Hematopoietic multipotent progenitor cell treated with erythropoietin and hydrocortisone succinate and interleukin-3 and kit ligand, for 6 days (in vitro differentiated cells): ENCODE results near the gene KLHL8.

Experiments used
- DNase-seq: peaks from one replicate; pipeline ENCODE4 v3.0.0-alpha.2; 2015

Gene KLHL8

DNA sequence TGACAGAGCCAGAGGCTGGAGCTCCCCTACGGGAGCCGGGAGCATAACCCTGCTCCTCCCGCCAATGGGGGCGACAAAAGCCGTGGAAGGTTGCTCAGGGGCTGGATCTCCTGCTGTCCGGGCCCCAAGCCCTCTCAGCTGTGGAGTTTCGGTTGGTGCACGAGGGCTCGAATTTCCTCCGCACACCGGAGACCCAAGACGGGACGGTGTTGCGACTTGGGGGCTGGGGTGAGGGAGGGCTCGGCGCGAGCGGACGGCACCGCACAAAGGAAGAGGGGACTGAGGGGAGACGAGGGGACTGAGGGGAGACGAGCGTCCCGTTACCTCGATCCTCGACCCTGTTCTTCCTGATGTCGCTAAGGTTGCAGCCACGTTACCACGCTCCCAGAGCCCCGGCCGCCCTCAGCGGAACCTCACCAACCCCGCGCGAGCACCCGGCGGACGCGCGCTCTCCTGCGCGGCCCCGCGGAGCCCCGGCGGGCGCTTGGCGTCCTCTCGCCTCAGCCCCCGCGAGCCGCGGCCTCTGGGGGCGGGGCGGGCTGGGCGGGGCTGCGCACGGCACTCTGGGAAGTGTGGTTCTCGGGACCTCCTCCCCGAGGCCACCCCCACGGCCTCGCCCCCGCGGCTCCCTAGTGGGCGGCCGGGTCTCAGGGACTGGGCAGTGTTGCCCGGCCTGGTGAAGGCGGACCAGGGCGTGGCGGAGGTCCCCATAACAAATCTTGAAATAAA, at the start of gene KLHL8:
Gene KLHL8, minus strand, starts transcription at position 525 of the 729 bp plus-strand sequence. CDS start 25,079 bp downstream, outside the sequence.
- DNase-seq: peak; percentile 89

- DNase-seq: peak; percentile 67
These were observed 49.7 kb upstream of the KLHL8 start for GRCh38 chr4:87270144-87270543.

GRCh38 chr4:87268411-87268810, 48.0 kb upstream of the KLHL8 start:
- no peak for DNase-seq

- no peak for DNase-seq
These were observed 46.6 kb upstream of the KLHL8 start for GRCh38 chr4:87266986-87267385.

DNA sequence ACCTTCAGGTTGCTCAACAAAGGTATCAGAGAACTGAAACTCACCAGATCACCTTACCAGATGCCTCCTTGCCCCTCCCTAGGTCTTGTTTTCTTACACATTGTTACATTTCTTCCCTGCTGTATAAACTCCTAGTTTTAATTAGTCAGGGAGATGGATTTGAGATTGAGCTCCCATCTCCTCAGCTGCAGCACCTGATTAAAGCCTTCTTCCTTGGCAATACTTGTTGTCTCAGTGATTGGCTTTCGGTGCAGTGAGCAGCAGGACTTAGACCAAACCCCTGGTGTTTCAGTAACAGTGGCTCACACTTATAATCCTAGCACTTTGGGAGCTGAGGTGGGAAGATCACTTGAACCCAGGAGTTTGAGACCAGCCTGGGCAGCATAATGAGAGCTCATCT, 42.5 kb upstream of the KLHL8 start:
- no peak for DNase-seq

GRCh38 chr4:87260477-87260876, 40.1 kb upstream of the KLHL8 start:
- no peak for DNase-seq

- no peak for DNase-seq
These were observed 38.3 kb upstream of the KLHL8 start for GRCh38 chr4:87258677-87259076.

DNA sequence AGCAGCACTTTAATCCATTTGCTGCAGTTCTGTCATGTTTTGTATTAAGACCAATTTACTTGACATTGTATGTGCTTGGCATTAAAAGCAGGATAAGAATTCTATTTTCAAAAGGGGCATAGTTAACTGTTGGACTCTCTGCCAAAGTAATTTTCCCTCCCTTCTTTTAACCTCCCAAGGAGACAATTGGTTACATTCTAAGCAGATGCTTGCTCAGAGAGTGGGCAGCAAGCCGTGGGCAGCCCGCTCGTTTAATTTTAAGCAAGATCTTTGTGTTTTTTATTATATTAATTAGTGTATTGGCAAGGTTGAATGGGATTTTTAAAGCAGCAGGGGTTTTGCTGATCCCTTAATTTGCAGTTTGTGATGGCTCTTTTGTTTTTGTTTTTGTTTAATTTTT, 37.1 kb upstream of the KLHL8 start:
- no peak for DNase-seq

GRCh38 chr4:87255755-87256154, 35.3 kb upstream of the KLHL8 start:
- no peak for DNase-seq

DNA sequence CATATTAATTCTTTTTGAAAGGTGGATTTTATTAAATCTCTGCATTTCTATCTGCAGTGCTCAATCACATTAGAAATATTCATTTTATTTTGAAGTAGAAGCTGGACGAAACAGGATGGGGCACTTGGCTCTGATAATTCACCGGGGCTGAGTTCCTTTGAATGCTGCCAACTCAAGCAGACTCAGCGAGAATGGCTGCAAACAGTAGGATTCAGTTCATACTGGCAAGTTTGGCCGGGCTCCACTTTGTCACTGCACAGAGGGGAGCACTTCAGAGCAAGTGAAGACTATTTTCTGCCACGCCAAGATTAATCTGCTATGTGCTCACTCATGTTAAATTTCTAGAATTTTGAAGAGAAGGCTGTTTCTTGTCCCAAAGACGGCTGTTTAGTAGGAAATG, 30.7 kb upstream of the KLHL8 start:
- no peak for DNase-seq

DNA sequence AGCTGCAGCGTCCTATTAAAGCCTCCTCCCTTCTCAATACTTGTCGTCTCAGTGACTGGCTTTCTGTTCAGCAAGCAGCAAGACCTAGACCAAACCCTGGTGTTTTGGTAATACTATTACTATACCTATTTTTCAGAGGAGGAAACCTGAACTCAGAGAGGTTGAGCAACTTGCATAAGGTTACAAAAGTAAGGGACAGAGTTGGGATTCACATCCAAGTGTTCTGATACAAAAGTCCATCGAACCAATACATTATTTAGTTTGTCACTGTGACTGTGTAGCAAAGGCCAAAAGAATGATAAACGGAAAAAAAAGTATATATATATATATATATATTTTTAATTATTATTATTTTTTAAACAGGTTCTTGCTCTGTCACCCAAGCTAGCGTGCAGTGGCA, 29.9 kb upstream of the KLHL8 start:
- DNase-seq: no peak

DNA sequence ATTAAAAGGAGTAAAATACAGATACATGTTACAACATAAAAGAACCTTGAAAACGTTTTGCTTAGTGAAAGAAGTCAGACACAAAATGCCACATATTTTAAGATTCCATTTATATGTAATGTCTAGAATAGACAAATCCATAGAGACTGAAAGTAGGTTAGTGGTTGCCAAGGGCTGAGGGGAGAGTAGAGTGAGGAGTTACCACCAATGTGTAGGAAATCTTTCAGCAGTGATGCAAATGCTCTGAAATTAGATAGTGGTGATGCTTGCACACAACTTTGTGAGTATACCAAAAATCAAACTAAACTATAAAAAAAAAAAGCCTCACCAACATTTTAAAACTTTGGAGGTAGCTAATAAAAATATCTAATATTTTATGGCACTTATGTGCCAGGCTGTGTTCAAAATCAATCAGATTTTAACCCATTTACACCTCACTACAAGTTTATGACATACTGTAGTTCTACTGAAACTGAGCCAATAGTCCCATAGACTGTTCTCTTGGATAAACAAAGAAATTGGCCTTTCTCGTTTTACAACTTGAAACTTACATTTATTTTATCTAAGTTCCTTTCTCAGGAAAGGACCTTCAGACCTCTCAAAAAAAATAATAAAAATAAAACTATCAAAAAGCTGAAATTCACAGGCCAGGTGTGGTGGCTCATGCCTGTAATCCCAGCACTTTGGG, 29.1 kb upstream of the KLHL8 start:
- DNase-seq: no peak

DNA sequence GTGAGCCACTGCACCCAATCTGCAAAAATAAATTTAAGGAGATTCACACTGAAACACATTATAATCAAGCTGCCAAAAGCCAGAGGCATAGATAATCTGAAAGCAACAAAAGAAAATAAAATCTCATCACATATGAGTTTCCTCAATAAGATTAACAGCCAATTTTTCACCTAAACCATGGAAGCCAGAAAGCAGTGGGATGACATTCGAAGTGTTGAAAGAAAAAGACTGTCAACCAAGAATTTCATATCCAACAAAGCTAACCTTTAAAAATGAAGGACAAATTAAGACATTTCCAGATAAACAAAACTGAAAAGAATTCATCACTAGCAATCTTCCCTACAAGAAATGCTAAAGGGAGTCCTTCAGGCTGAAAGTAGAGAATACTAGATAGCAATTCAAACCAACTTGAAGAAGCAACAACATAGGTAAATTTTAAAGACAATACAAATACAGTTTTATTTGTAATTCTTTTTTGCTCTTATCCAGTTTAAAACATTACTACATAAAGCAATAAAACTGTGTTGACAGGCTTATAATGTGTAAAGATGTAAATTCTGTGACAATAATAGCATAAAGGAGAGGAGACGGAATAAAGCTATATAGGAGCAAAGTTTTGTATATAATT, 23.1 kb upstream of the KLHL8 start:
- peak; percentile 19 for DNase-seq

DNA sequence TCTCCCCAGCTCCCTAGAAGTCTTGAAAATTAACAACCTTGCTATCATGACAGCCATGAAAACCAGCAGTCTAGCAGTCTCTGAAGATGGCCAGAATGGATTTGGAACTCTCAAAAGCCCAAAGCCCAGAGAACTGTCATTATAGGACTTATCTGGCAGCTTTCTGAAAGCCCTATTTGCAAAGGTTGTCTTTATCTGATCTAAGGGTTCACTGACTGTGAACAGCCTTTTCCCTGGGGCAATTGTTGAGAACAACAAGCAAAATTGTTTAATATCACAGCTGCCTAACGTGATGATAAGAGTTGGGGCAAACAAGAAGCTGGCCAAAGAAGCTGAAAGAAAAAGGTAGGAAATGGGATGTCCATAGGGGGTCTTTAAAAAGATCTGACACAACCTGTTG, 20.9 kb upstream of the KLHL8 start:
- no peak for DNase-seq

GRCh38 chr4:87240341-87240740, 19.9 kb upstream of the KLHL8 start:
- no peak for DNase-seq

DNA sequence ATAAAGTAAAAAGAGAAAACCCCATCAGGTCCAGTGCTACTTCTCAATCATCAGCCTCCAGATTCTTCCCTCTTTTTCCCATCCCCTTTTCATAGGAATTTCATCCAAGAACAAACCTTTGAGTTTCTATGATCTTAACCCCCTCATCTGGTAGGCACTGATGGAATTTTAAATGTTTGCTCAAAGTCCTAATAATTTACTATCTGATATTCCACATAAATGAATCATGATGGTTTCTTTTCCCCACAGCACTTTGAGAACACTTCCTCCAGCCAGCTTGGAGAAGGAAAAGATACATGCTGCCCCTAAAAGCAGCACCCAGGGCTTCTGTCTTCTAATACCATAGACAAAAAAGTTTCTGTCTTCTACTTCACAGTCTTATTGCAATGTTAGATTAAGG, 19.4 kb upstream of the KLHL8 start:
- no peak for DNase-seq

GRCh38 chr4:87239194-87239593, 18.8 kb upstream of the KLHL8 start:
- no peak for DNase-seq

DNA sequence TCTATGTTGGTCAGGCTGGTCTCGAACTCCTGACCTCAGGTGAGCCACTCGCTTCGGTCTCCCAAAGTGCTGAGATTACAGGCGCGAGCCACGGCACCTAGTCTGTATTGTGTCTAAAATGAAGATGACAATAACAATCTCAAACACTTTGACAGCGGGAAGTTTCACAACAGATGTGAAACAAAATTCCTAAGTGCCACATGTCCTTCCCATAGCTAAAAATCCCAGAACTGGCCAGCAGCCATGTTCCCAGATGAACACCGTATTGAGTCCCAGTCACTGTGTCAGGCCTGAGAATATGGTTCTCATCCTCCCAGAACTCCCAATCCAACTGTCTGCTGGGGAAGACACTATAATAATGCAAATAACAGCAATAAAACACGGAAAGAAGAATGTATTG, 16.4 kb upstream of the KLHL8 start:
- no peak for DNase-seq

DNA sequence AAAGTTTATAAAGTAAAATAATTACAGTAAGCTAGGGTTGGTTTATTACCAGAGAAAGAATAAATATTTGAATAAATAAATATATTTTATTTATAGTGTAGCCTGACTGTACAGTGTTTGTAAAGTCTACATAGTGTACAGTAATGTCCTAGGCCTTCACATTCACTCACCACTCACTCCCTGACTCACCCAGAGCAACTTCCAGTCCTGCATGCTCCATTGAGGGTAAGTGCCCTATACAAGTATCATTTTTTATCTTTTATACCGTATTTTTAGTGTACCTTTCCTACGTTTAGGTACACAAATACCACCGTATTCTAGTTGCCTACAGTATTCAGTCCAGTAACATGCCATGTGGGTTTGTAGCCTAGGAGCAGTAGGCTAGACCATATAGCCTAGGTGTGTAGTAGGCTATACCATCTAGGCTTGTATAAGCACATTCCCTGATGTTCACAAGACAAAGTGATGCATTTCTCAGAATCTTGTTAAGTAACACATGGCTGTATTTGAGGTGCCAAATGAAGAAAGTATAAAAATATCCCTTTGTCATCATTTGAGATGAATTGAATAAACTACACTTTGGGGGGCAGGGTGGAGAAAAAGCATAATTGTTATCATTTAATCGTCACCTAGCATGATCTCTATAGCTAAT, 14.7 kb upstream of the KLHL8 start:
- DNase-seq: no peak

DNA sequence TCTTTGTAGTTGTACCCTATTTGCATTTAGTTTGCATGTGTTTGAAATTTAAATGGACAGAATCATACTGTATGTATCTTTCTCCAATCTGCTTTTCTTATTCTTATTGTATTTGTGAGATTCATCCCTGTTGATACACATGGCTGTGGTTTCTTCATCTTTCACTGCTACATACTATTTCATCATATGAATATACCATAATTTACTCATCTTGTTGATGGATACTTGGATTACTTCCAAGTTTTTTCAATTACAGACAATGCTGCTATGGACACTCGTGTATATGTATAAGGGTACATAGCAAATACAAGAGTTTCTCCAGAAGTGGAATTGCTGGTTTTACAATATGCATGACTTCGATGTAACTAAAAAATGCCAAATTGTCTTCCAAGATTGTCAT, 11.8 kb upstream of the KLHL8 start:
- no peak for DNase-seq

- no peak for DNase-seq
These were observed 10.4 kb upstream of the KLHL8 start for GRCh38 chr4:87230806-87231205.

- DNase-seq: no peak
These were observed 9.6 kb upstream of the KLHL8 start for GRCh38 chr4:87229979-87230378.

DNA sequence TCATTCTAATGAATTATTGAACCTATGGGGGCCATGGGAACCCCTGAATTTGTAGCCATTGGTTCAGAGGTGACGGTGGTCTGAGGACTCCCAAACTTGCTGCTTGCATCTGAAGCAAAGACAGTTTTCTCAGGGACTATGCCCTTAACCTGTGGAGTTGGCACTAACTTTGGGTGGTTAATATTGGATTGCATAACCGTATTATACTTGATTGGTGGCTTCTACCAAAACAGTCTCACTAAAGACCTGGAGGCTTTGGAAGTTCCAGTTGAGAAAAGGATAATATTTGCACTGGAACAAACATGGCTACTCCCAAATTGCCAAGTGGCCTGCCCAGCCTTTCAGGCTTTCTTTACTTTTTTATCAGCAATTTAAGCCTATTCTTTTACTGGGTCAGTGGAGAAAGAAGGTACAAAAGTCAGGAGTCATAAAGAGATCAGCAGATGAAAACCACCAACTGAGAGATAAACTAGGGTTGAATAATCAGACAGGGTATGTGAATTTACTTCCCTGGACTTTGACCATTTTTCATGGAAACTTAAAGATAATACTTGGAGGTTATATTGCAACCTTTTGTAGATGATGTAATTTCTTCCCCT, 7.9 kb upstream of the KLHL8 start:
- DNase-seq: peak; percentile 38
